ENCODE data around the gene ANO1.

Gene ANO1

DNA sequence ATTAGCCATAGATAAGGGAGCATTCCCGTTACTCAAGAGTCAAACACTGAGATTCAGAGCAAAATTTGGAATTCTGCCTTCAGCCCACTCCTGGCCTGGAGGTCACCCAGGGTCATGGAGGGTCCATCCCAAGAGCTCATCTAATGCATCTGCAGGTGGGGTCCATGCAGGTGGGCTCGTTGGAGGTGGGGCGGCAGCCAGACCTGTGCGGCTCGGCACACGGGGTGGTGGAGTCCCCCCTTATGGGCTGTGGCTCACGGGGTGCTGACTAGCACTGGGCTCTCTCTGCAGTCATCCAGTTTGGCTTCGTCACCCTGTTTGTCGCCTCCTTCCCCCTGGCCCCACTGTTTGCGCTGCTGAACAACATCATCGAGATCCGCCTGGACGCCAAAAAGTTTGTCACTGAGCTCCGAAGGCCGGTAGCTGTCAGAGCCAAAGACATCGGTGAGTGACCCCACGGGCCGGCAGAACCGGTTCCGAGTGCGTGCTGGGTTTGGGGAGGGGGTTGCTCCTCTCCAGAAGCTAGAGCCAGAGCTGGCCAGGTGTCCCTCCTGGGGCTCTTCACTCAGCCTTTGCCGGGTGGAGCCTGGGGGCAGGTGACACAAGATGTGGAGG lies 92.6 kb downstream of the ANO1 start:
- DNase-seq: no peak

DNA sequence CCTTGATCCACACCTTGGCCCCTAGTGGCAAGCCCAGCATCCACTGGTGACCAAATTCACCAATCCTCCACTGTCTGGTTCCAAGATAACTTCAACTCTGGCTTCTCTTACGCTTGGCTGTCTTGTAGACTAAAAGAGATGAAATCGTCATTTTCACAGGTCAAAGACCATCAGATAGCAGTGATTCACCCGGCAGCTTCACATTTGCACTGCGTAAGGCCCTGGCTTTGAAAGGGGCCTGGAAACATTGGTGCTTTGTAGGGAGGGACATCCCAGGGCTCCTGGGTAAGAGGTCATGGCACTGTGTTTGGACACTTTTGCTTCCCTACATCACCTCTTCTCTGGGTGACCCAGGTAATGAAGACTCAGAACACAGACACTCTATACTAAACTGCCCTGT lies 94.9 kb downstream of the ANO1 start:
- DNase-seq: no peak

DNA sequence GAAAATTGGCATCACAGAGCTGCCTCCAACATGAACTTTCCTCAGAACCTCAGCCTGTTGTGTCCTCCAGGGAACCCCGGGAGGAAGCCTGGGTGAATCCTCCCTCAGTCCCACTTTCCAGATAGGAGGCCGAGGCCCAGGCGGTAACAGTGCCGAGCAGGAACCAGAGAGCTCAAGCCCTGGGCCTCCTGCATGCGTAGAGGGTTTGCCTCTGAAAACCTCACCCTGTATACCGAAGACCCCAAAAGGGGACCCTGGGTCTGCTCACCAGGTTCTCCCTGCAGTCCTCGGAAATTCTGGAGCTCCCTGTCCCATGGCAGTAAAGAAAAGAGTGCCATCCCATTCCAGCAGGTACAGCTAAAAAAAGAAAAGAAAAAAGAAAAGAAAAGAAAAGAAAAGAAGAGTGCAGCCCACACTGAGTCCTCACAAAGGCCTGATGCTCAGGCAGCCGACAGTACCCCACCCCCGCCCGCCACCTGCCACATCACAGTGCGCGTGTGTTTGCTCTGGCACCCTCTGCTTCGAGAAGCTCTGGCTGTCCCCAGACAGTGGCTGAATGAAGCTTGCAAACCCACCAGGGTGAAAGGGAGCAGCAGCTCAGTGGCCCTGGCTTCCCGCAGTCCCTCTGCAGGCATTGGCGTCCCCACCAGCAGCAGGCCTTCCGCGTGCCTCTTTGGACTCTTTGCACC lies 96.6 kb downstream of the ANO1 start:
- DNase-seq: no peak

DNA sequence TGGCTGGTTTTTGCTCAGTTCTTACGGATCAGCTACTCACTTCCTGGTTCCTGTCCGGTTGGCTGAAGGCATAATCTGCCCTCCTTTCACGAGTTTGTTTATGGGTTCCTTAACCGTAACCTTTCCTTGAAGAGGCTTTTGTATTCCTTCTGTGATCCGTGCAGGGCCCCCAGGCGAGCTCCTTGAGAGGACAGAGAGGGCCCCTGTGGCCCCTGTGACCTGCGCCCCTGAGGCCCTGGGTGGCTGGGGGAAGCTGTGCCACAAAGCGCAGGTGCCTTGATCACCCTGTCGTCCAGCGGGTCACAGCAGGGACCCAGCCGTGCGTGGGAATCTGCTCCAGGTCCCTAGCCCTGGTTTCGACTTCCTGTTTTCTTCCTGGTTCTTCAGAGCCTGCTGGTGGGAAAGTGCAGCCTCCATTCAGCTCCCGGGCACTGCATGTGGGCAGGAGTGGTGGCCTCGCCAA lies 97.2 kb downstream of the ANO1 start:
- DNase-seq: no peak

DNA sequence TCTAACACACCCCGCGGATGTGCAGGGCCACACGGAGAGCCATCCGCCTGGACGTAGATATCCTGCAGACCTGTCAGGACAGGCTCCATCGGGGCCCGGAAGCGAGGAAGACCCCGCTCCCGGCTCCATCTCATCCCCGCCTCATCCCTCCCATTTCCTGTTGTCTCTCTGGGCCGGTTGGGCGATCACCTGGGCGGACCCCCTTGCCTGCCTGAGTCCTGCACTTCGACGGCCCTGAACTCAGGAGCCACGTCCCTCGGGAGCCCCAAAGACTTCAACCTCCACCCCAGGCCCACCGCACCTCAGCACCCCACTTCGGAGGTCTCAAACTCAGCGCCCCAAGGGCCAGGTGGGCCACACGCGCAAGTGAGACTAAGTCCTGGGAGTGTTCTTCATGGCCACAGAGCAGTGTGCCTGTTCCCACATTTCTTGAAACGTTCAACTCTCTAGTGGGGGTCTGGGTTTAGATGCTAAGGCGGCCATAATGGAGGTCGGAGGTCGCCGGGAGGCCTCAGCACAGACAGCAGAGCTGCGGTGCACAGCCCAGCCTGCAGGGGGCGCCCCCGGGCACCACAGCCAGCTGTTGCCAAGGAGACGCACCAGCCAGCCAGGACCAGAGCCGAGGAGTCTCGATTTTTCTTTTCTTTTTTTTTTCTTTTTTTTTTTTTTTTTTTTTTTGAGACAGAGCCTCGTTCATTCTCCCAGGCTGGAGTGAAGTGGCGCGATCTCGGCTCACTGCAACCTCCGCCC lies 99.0 kb downstream of the ANO1 start:
- DNase-seq: peak; percentile 72 to 79

DNA sequence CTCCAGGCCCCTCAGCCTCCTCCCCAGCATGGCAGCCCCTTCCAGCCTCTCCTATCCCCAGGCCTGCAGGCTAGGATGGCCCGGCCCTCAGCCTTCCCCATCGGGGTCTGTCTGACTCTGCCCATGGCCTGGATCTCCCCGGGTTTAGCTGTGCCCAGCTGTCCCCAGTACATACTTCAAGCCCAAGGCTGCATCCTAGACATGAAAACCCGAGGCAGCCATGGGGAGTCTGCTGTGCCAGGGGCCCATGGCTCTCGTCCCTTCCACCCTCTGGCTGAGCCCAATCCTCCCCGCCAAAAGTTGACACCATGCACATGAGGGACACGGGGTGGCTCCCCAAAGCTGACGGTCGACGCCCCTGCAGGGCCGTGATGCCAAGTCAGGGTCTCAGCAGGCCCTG lies 102.8 kb downstream of the ANO1 start:
- DNase-seq: no peak

DNA sequence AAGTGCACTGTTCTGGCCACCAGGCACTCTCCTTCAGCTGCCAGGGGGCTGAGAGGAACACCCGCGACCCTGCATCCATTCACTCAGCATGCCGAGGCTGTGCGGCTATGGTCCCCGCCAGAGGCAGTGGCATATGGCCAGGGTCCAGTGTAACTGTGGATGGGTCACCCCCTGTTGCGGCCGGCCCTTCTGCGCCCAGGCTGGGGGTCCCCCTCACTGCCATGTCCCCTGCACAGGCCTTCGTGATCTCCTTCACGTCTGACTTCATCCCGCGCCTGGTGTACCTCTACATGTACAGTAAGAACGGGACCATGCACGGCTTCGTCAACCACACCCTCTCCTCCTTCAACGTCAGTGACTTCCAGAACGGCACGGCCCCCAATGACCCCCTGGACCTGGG lies 104.1 kb downstream of the ANO1 start:
- no peak for DNase-seq

DNA sequence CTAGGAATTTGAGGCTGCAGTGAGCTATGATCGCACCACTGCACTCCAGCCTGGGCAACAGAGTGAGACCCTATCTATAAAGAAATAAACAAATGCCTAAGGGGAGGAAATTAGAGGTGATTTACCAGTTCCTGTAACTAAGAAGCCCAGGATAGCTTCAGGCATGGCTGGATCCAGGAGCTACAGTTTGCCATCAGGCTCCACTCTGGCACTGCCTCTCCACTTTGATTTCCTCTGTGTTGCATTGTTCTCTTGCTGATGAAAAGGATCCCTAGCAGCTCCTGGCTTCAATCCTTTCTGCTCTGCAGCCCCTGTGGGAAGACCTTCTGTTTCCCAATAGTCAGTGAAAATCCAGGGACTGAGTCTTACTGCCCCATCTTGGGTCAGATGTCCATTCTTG lies 104.9 kb downstream of the ANO1 start:
- DNase-seq: no peak

DNA sequence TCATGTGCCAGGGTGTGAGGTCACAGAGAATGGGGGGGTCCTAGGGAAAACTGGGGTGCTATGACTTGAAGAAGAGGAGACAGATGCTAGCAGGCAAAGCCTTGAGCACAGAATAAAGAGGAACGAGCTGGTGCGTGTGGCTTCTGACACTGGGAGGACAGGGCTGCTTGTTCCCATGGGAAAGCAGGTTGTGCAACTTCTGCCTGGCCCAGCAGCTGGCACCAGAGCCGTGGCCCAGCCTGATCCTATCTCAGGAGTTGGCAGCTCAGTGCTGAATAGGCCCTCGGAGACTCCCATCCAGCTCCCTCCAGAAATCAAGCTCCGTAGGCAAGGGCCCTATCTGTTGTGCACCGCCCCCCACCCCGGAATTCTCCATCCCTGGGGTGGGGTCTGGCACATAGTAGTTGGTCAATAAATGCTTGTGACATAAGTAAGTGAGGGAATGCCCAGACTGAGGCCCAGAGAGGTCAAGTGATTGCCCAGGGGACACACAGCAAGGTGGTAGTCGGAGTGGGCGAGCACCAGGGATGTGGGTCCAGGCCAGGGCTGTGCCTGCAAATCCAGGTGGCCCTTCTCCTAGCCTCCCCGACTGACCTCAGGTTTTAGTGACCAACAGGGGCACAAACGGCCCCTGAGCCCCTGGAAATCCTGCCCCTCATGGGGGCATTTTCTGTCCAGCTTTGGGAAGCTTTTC lies 105.5 kb downstream of the ANO1 start:
- DNase-seq: no peak

DNA sequence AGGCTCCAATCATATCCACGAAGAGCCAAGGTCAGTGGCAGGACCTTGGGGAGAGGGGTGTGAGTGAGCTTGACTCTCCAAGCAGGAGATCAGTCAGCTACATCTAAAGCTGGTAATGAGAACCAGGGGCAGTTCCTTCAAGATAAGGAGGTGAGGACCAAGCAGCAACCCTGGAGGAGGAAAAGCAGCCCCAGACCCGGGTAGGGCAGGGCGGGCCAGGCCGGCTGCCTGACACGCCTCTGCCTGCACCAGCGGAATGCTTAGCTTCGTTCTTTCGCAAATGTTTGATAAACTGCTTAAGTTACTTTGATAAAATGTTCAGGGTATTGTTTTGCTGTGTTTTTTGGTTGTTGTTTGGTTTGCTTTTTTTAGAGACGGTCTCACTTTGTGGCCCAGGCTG lies 106.3 kb downstream of the ANO1 start:
- no peak for DNase-seq

DNA sequence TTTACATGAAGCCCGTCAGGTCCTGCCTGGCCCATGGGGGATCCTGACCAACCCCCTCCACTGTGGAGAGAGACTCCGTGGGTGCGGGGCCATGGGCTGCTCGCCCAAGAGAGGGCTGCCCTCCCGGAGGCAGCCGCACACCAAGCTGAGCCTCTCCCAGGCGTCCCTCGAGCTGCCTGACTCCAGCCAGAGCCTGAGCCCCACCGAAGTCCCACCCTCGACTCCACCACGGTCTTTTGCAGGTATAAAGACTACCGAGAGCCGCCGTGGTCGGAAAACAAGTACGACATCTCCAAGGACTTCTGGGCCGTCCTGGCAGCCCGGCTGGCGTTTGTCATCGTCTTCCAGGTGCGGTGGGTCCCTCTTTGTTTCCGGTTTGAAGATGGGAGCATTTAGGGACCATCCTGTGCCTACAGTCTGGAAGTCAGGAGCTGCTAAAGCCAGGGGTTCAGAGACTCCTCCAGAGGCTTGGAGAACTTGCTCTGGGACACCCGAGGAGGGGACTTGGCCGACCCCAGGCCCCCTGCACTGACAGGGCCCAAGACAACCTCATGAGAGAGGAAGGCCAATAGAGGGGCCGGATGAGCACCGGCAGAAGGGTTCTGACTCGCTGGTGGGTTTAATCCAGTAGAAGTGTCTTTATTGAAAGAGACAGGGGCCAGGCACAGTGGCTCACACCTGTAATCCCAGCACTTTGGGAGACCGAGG lies 107.4 kb downstream of the ANO1 start:
- DNase-seq: no peak

DNA sequence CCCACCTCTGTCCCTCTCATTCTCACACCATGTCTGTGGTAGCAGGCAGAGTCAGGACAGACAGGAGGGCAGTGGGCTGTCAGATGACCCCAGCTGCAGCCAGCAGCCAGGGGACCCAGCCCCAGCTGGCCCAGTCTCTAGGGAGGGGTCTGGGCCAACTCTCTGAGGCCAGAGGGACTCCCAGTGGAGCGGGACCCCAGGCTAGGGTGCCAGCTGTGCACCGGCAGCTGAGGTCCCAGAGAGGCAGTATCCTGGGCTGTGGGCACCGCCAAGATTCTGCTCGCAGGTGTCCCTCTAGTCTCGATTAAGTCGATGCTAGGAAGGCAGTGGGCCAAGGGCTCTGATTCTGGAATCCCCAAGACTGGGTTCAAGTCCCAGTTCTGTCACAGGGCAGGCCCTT lies 108.3 kb downstream of the ANO1 start:
- no peak for DNase-seq

DNA sequence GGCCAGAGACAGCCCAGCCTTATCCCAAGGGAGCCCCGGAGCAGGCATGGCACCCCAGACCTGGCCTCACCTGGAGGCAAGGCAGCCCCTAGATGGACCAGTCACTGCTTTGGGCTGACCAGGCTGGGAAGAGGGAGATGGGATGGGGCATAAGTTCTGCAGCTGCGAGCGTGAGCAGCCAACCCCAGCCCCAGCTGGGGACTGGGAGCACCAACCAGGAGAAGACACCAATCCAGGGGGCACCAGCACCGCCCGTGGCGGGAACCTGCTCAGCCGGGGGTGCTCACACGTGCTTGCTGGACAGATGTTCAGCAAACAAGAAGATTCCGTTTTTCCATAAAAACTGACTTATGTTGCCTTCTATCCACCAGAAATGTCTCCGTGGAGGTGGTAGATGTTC lies 108.8 kb downstream of the ANO1 start:
- no peak for DNase-seq

DNA sequence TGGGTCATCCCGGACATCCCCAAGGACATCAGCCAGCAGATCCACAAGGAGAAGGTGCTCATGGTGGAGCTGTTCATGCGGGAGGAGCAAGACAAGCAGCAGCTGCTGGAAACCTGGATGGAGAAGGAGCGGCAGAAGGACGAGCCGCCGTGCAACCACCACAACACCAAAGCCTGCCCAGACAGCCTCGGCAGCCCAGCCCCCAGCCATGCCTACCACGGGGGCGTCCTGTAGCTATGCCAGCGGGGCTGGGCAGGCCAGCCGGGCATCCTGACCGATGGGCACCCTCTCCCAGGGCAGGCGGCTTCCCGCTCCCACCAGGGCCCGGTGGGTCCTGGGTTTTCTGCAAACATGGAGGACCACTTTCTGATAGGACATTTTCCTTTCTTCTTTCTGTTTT lies 109.7 kb downstream of the ANO1 start:
- no peak for DNase-seq

DNA sequence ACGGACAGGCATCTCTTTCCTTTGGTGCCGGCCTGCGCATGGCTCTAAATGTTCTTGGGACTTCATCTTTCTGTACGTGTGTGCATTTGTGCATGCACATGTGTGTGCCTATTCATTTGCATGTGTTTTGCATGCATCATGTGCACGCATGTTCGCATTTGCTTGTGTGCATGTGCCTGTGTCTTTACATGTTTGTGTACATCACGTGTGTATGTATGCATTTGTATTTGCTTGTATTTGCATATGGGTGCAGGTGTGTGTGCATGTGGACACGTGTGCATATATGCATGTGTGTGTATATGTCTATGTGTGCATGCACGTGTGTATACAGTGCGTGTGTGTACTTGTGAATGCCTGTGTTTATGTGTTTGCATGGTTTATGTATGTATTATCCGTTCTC lies 111.5 kb downstream of the ANO1 start:
- DNase-seq: no peak

DNA sequence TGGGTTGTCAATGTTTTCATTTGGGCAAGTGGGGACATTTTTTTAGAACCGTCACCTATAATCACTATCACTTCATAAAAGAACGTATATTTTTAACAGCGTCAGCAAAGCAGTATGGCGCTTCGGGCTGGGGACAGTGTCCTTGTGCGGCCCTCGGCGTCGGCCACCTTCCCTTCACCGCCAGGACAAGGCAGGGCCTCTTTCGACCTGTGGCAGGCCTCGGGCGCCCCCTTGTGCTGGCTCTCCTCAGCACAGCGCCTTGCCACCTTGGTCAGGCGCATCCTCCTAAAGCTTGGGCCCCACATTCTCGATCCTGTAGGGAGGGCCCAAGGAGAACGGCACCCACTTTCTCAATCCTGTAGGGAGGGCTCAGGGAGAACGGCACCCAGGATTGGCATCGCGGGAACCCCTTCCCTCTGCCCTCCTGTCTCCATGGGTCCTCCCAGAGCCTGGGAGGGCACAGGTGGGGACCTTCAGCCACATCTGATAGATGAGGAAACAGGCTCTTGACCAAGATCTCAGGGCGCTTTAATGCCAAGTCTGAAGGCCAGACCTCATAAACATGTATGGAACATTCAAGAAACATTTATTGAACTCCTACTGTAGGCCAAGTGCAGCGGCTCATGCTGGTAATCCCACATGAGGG lies 113.5 kb downstream of the ANO1 start:
- DNase-seq: peak; percentile 76 to 78

DNA sequence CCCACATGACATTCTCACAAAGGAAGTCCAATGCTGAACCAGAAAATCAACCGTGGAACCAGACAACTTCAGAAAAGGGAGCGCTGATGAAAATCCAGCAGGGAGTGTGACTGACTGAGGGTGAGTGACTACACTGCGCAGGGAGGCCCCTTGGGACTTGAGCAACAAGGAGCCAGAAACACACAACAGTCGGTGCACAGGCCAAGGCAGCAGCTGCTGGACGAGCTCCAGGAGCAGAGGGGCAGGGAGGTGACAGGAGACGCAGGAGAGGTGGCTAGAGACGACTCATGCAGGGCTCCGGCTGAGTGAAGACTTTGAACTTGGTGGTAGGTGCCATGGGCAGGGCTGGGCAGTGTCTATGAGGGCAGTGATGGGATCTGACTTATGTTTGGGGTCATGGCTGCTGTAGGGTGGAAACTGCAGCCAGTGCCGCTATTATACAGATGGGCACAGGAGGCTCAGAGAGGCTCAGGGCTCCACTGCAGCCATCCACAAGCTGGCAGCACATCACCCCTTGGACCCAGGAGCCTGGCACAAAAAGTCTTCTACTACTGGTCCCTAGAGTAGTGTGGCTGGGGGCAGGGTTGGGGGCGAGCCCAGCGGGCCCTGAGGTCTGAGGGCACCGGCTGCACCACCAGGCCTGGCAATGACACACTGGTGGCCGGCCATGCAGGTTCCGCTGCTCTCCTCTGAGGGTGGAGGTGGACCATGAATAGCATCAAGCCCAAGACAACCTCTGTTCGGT lies 114.7 kb downstream of the ANO1 start:
- DNase-seq: no peak

DNA sequence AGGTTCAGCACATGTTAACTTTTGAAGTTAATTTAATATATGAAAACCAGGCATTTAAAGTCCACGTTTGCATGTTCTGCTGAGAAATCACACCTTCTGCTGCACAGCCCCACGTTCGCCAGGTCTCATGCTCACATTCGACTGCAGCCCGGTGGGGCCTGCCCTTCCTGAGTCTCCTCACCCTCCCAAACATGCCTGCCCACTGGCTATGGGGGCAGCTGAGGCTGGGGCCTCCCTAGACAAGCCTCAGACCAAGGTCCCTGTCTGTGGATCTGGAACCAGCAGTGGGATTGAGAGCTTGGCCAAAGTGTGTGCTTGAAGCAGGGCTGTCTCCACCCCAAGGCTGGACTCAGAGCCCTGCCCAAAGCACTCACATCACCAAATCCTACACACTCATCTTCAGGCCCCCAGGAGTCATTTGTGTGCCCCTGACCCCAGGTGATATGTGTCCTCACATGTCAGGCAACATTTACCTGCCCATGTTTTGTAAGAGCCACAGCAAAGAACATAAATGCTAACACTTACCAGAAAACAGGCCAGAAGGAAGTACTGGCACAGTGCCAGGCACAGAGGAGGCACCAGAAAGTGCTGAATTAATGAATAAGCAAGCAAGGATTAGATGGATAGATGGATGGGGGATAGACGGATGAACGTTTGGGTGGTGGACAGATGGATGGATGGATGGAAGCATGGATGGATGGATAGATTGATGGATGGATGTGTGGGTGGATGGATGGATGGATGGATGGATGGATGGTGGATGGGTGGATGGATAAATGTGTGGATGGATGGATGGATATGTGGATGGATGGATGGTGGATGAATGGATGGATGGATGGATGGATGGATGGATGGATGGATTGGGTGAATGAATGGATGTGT lies 115.5 kb downstream of the ANO1 start:
- no peak for DNase-seq

DNA sequence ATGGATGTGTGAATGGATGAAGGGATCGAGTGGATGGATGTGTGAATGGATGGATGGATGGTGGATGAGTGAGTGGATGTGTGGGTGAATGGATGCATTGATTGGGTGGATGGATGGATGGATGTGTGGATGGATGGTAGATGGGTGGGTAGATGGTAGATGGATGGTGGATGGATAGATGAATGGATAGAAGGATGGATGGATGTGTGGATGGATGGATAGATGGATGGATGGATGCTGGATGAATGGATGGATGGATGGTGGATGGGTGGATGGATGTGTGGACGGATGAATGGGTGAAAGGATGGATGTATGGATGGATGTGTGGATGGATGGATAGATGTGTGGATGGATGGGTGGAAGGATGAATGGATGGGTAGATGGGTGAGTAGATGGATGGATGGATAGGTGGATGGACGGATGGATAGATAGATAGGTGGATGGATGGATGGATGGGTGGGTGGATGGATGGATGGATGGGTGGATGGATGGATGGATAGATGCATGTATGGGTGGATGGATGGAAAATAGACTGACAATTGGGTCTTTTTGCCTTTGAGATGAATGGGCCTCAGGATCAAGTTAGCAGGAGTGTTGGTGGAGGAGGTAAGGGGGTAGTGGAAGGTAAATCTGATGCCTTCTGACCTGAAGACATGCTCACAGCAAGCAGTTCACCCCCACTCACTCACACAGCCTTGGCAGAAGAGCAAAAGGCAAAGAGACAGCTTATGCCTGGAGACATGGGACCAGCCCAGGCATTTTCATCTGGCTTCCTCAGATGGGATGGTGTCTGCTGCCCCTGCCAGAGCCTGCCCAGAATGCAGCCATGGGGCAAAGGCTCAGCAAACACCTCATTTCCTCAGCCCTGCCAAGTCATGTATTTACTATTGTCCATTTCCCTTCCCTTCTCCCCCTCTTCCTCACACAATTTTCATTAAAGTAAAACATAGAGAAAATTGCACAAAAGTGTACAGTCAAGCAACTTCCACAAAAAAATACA lies 117.0 kb downstream of the ANO1 start:
- DNase-seq: no peak

Data from activated T-cell treated with anti-CD3 and anti-CD28 coated beads, Interleukin-2, amount 50 U/mL, for 48 hours (primary cell).